Thymus (tissue), 14 donors: ENCODE measurements around the gene EFNA4. TPM values are rescaled to one million over a fixed set of nuclear protein-coding genes. Genes with fewer than 3 reads are reported as not detected.

Source experiments
- DNase-seq, 9 donors: peaks; one replicate each; pipeline ENCODE4 v3.0.0-alpha.2; 2013; ENCODE audit warnings: low spot score in 9 of 9, low read depth in 6 of 9, missing footprints in 1 of 9
- H3K27ac ChIP-seq, 2 donors: one replicate each; pipeline ENCODE4 v1.5.1; 2013; ENCODE audit warnings: control low read depth in 1 of 2, low read depth in 1 of 2, low read length in 1 of 2, mild to moderate bottlenecking in 1 of 2, moderate library complexity in 1 of 2
- H3K27me3 ChIP-seq, 2 donors: one replicate each; pipeline ENCODE4 v1.5.1; 2013; ENCODE audit warnings: low read length in 1 of 2; ENCODE audit not compliant: control insufficient read depth in 2 of 2, insufficient read depth in 1 of 2
- H3K36me3 ChIP-seq, 2 donors: one replicate each; pipeline ENCODE4 v1.5.1; 2013; ENCODE audit warnings: low read length in 1 of 2, mild to moderate bottlenecking in 1 of 2, moderate library complexity in 1 of 2; ENCODE audit not compliant: control insufficient read depth in 2 of 2, insufficient read depth in 2 of 2
- H3K4me1 ChIP-seq, 2 donors: one replicate each; pipeline ENCODE4 v1.5.1; 2013; ENCODE audit warnings: low read length in 2 of 2; ENCODE audit not compliant: control insufficient read depth in 2 of 2, insufficient read depth in 2 of 2
- H3K4me3 ChIP-seq, 2 donors: one replicate each; pipeline ENCODE4 v1.5.1; 2013; ENCODE audit warnings: low read length in 2 of 2, control low read depth in 1 of 2, mild to moderate bottlenecking in 1 of 2
- H3K9me3 ChIP-seq, 2 donors: one replicate each; pipeline ENCODE4 v1.5.1; 2013; ENCODE audit warnings: low read length in 1 of 2, mild to moderate bottlenecking in 1 of 2; ENCODE audit not compliant: control insufficient read depth in 2 of 2, insufficient read depth in 1 of 2
- WGBS: extraction: QIAGEN DNeasy Blood & Tissue Kit; methylation state at CpG from one replicate; pipeline ENCODE4 v1.1.7; 2013; 5-methylcytosine and 5-hydroxymethylcytosine counted together
- long read RNA-seq, 10 donors: transcript quantifications; one replicate each; lab custom pipeline, GENCODE V29; 2026
- polyA plus RNA-seq: library from polyadenylated mRNA; stranded (reverse); fragments of 200-250 nt; gene quantifications from one replicate; pipeline ENCODE4 v1.2.3, GENCODE V29; 2013
- total RNA-seq: library from RNA; stranded (reverse); fragments of 120-200 nt; gene quantifications from one replicate; pipeline ENCODE4 v1.2.4, GENCODE V29; 2013
- donor health status: healthy.

Gene EFNA4
- total RNA-seq (4.9 TPM), polyA plus RNA-seq (7.4 TPM)
- long read RNA-seq, donor 1 = 0 reads
- long read RNA-seq, donor 2, partial matches to known transcripts = 0 of 4 reads
- long read RNA-seq, donor 2, other reads (novel, unspliced or antisense) = 0 of 4 reads
- long read RNA-seq, donor 3, transcript EFNA4-202 (4 exons, 1,263 nt) = major isoform, 5 of 5 reads
- long read RNA-seq, donor 3, partial matches to known transcripts = 0 of 5 reads
- long read RNA-seq, donor 3, other reads (novel, unspliced or antisense) = 0 of 5 reads
- long read RNA-seq, donor 4, partial matches to known transcripts = 0 of 1 reads
- long read RNA-seq, donor 4, other reads (novel, unspliced or antisense) = 0 of 1 reads
- long read RNA-seq, donor 5, transcript EFNA4-202 (4 exons, 1,263 nt) = major isoform, 5 of 6 reads
- long read RNA-seq, donor 5, partial matches to known transcripts = 0 of 6 reads
- long read RNA-seq, donor 5, other reads (novel, unspliced or antisense) = 0 of 6 reads
- long read RNA-seq, donor 6, partial matches to known transcripts = 0 of 4 reads
- long read RNA-seq, donor 6, other reads (novel, unspliced or antisense) = 0 of 4 reads
- long read RNA-seq, donor 7, partial matches to known transcripts = 0 of 3 reads
- long read RNA-seq, donor 7, other reads (novel, unspliced or antisense) = 0 of 3 reads
- long read RNA-seq, donor 8 = 0 reads
- long read RNA-seq, donor 9, partial matches to known transcripts = 0 of 2 reads
- long read RNA-seq, donor 9, other reads (novel, unspliced or antisense) = 0 of 2 reads
- long read RNA-seq, donor 10, partial matches to known transcripts = 0 of 2 reads
- long read RNA-seq, donor 10, other reads (novel, unspliced or antisense) = 0 of 2 reads

- Histone ChIP-seq H3K27ac (peak within 1 kb of the TSS; percentile 58 to 69), H3K4me1 (peaks cover 10 to 35% of the 10 kb centered on the region in 2 donors), H3K27me3 (peaks cover 10 to 55% of the 10 kb centered on the region in 2 donors), H3K9me3 (no peaks in the 10 kb centered on the region), H3K4me3 (peak within 1 kb of the TSS; percentile 56 to 72), H3K36me3 (peaks cover 0 to 6% of the 10 kb centered on the region in 2 donors)
- under 1% methylated on average over 57 of the region's 57 CpGs for WGBS
- DNase-seq = peak in 8 of 9 donors; percentile 75 to 94 (median 86)
Observed at GRCh38 chr1:155063550-155064110, at the start of gene EFNA4. EFNA4 (plus strand) TSS chr1:155063740; CDS start chr1:155063824, 84 bp downstream.

GRCh38 chr1:155014709-155015508 lies 48.6 kb upstream of the EFNA4 start:
- H3K4me1 ChIP-seq = peaks cover 59 to 97% of the 10 kb centered on the region in 2 donors
- peaks cover 6 to 10% of the 10 kb centered on the region in 2 donors for H3K9me3 ChIP-seq
- DNase-seq = no peak
- H3K27me3 ChIP-seq = peaks cover 13 to 83% of the 10 kb centered on the region in 2 donors
- H3K27ac ChIP-seq = no peak overlapping the region
- H3K4me3 ChIP-seq = no peak overlapping the region
- 97% methylated on average over 31 of the region's 31 CpGs for WGBS
- peaks cover 6 to 12% of the 10 kb centered on the region in 2 donors for H3K36me3 ChIP-seq

GRCh38 chr1:155015527-155016230 lies 47.9 kb upstream of the EFNA4 start:
- H3K27me3 ChIP-seq = peaks cover 13 to 81% of the 10 kb centered on the region in 2 donors
- DNase-seq = no peak
- no peak overlapping the region for H3K4me3 ChIP-seq
- peak overlapping the region in 1 of 2 donors; percentile 59 for H3K27ac ChIP-seq
- 85% methylated on average over 16 of the region's 16 CpGs for whole genome bisulfite sequencing
- H3K36me3 ChIP-seq = peaks cover 6 to 12% of the 10 kb centered on the region in 2 donors
- peaks cover 6 to 10% of the 10 kb centered on the region in 2 donors for H3K9me3 ChIP-seq
- peaks cover 53 to 91% of the 10 kb centered on the region in 2 donors for H3K4me1 ChIP-seq

- Histone ChIP-seq H3K27me3 (peaks cover 13 to 79% of the 10 kb centered on the region in 2 donors), H3K36me3 (peaks cover 6 to 12% of the 10 kb centered on the region in 2 donors), H3K4me1 (peaks cover 48 to 84% of the 10 kb centered on the region in 2 donors), H3K27ac (peak overlapping the region in 1 of 2 donors; percentile 80), H3K9me3 (peaks cover 6 to 10% of the 10 kb centered on the region in 2 donors), H3K4me3 (no peak overlapping the region)
- DNase-seq = peak in 1 of 9 donors; percentile 60
- WGBS = 20% methylated on average over 26 of the region's 26 CpGs
Observed at GRCh38 chr1:155016231-155016831, 47.2 kb upstream of the EFNA4 start.

- H3K9me3 ChIP-seq = peaks cover 6 to 10% of the 10 kb centered on the region in 2 donors
- 6% methylated on average over 49 of the region's 49 CpGs for WGBS
- DNase-seq = peak in 4 of 9 donors; percentile 61 to 89 (median 82)
- H3K4me1 ChIP-seq = peaks cover 46 to 74% of the 10 kb centered on the region in 2 donors
- peak overlapping the region in 1 of 2 donors; percentile 27 for H3K4me3 ChIP-seq
- H3K27ac ChIP-seq = peak overlapping the region in 1 of 2 donors; percentile 80
- peaks cover 11 to 79% of the 10 kb centered on the region in 2 donors for H3K27me3 ChIP-seq
- peaks cover 6 to 12% of the 10 kb centered on the region in 2 donors for H3K36me3 ChIP-seq
Observed at GRCh38 chr1:155017041-155017945, 46.2 kb upstream of the EFNA4 start.

GRCh38 chr1:155017946-155018316 lies 45.6 kb upstream of the EFNA4 start:
- H3K27me3 ChIP-seq = peaks cover 12 to 79% of the 10 kb centered on the region in 2 donors
- peaks cover 42 to 68% of the 10 kb centered on the region in 2 donors for H3K4me1 ChIP-seq
- peaks cover 6 to 12% of the 10 kb centered on the region in 2 donors for H3K36me3 ChIP-seq
- peaks cover 6 to 10% of the 10 kb centered on the region in 2 donors for H3K9me3 ChIP-seq
- H3K4me3 ChIP-seq = no peak overlapping the region
- 44% methylated on average over 6 of the region's 6 CpGs for WGBS
- no peak overlapping the region for H3K27ac ChIP-seq
- DNase-seq = no peak

- H3K9me3 ChIP-seq = peaks cover 6 to 10% of the 10 kb centered on the region in 2 donors
- DNase-seq = no peak
- no peak overlapping the region for H3K27ac ChIP-seq
- no peak overlapping the region for H3K4me3 ChIP-seq
- H3K27me3 ChIP-seq = peaks cover 12 to 83% of the 10 kb centered on the region in 2 donors
- H3K36me3 ChIP-seq = peaks cover 6 to 12% of the 10 kb centered on the region in 2 donors
- peaks cover 37 to 60% of the 10 kb centered on the region in 2 donors for H3K4me1 ChIP-seq
- 95% methylated on average over 8 of the region's 8 CpGs for WGBS
Observed at GRCh38 chr1:155018617-155019348, 44.8 kb upstream of the EFNA4 start.
